ENCODE measurements around the gene TMC1.
"Not testable (repeated sequence)": the region's sequence is repeated elsewhere in the genome, so short reads cannot be mapped to it uniquely, and the experiment has no call there.

The TMC1 gene

GRCh38 chr9:72521416-72521815 lies at the start of gene TMC1:
Gene TMC1, plus strand, starts transcription at chr9:72521608. Its CDS starts 127,041 bp downstream, at chr9:72648649.
- not testable (repeated sequence) for H3K27me3 Mint-ChIP-seq; DNase-seq; H3K4me3 Mint-ChIP-seq; H3K27ac Mint-ChIP-seq; H3K9me3 Mint-ChIP-seq; H3K36me3 Mint-ChIP-seq (ENCODE audit: low read depth)
- H3K4me1 Mint-ChIP-seq (ENCODE audit: low read depth) = peaks cover 20% of the 10 kb centered on the region

DNA sequence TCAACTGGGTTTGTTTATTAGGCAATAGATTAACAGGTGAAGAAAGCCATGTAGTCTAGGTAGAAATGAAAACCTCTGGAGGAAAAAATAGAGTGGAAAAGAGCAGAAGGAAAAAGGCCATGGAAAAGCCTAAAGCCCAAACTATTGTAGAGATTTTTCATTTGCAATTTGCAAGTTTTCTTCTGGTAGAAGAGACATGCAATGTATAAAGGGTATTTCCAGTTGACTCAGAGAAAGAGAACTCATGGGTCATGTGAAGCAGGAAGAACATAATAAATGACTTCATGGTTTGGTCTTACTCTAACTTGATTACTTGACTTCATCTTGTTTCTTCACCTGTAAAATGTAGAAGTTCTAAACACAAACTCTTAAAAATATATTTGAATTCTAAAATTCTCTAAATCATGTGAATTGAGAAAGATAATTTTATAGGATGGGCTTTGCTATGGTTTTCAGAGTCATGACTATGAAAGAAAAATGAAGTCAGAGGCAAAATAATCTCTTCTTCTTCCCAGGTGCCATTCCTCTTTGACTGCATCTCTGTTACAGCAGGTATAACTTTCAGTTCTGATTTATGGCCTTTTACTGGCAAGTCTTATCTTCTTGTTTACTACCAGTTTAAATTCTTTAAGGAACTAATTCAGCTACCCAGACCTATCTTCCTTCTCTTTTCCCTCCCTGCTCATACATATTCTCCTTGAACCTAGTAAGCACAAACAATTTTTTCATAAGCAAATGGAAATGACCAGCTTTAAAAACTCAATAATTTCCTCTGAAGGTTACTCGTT lies 47.7 kb upstream of the TMC1 start:
- Mint-ChIP-seq H3K4me3 (peak overlapping the region; percentile 47), H3K27ac (peak overlapping the region; percentile 81)
- DNase-seq = no peak

GRCh38 chr9:72474676-72475075 lies 46.7 kb upstream of the TMC1 start:
- H3K27ac Mint-ChIP-seq = no peak overlapping the region
- no peak overlapping the region for H3K4me3 Mint-ChIP-seq
- no peak for DNase-seq
- no peaks in the 10 kb centered on the region for H3K36me3 Mint-ChIP-seq (ENCODE audit: low read depth)
- H3K9me3 Mint-ChIP-seq = peaks cover 2% of the 10 kb centered on the region
- no peaks in the 10 kb centered on the region for H3K27me3 Mint-ChIP-seq
- peaks cover 53% of the 10 kb centered on the region for H3K4me1 Mint-ChIP-seq (ENCODE audit: low read depth)

More for the DNA sequence above, 47.7 kb upstream of the TMC1 start:
- Mint-ChIP-seq H3K9me3 (peaks cover 2% of the 10 kb centered on the region), H3K4me1 (ENCODE audit: low read depth) (peaks cover 44% of the 10 kb centered on the region), H3K27me3 (no peaks in the 10 kb centered on the region), H3K36me3 (ENCODE audit: low read depth) (no peaks in the 10 kb centered on the region)

DNA sequence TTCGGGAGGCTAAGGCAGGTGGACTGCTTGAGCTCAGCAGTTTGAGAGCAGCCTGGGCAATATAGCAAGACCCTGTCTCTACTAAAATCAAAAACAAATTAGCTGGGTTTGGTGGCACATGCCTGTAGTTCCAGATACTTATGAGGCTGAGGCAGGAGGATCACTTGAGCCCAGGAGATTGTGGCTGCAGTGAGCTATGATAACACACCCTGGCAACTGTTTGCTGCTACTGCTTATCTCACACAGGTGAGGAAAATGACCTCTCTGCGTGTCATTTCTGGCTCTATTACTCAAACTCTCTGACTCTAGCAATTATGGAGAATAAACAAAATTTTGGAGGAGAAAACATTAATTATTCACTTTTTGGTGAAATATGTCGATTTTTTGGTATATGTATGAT lies 45.3 kb upstream of the TMC1 start:
- no peak for DNase-seq
- H3K27ac Mint-ChIP-seq = no peak overlapping the region
- H3K27me3 Mint-ChIP-seq = no peaks in the 10 kb centered on the region
- H3K4me3 Mint-ChIP-seq = no peak overlapping the region
- H3K9me3 Mint-ChIP-seq = peaks cover 2% of the 10 kb centered on the region
- no peaks in the 10 kb centered on the region for H3K36me3 Mint-ChIP-seq (ENCODE audit: low read depth)
- peaks cover 54% of the 10 kb centered on the region for H3K4me1 Mint-ChIP-seq (ENCODE audit: low read depth)

- no peak overlapping the region for H3K27ac Mint-ChIP-seq
- peaks cover 2% of the 10 kb centered on the region for H3K9me3 Mint-ChIP-seq
- no peak for DNase-seq
- no peaks in the 10 kb centered on the region for H3K27me3 Mint-ChIP-seq
- H3K4me1 Mint-ChIP-seq (ENCODE audit: low read depth) = peaks cover 54% of the 10 kb centered on the region
- no peak overlapping the region for H3K4me3 Mint-ChIP-seq
- H3K36me3 Mint-ChIP-seq (ENCODE audit: low read depth) = no peaks in the 10 kb centered on the region
Measured at GRCh38 chr9:72476617-72477437, 44.6 kb upstream of the TMC1 start.

GRCh38 chr9:72477930-72478518 lies 43.4 kb upstream of the TMC1 start:
- Mint-ChIP-seq H3K4me1 (ENCODE audit: low read depth) (peaks cover 52% of the 10 kb centered on the region), H3K4me3 (no peak overlapping the region), H3K27me3 (no peaks in the 10 kb centered on the region), H3K27ac (peak overlapping the region; percentile 35), H3K9me3 (peaks cover 2% of the 10 kb centered on the region), H3K36me3 (ENCODE audit: low read depth) (no peaks in the 10 kb centered on the region)
- no peak for DNase-seq

DNA sequence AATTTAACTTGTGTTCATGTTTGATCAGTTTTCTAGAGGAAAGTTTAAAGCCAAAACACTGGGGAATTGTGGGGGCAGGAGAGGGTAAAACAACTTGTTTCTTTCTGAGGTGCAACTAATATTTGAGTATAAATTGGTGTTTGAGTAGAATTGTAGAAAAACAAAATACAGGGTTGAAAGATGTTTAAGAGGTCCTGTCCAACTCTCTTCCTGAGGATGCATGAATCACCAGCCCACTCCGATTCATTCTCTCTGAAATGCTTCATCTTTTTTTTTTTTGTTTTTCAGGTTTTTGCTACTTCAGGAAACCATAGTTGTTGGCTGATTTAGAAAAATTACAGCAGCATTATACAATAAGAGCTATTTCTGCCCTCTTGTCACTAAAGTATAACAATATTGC lies 42.4 kb upstream of the TMC1 start:
- H3K4me3 Mint-ChIP-seq = peak overlapping the region; percentile 60
- peaks cover 42% of the 10 kb centered on the region for H3K4me1 Mint-ChIP-seq (ENCODE audit: low read depth)
- no peaks in the 10 kb centered on the region for H3K27me3 Mint-ChIP-seq
- no peak for DNase-seq
- no peak overlapping the region for H3K27ac Mint-ChIP-seq
- peaks cover 2% of the 10 kb centered on the region for H3K9me3 Mint-ChIP-seq
- no peaks in the 10 kb centered on the region for H3K36me3 Mint-ChIP-seq (ENCODE audit: low read depth)

- H3K9me3 Mint-ChIP-seq; H3K27me3 Mint-ChIP-seq; H3K4me3 Mint-ChIP-seq; H3K27ac Mint-ChIP-seq; H3K36me3 Mint-ChIP-seq (ENCODE audit: low read depth); DNase-seq: not testable (repeated sequence)
- H3K4me1 Mint-ChIP-seq (ENCODE audit: low read depth) = peaks cover 36% of the 10 kb centered on the region
Measured at GRCh38 chr9:72480261-72480660, 41.1 kb upstream of the TMC1 start.

- peaks cover 35% of the 10 kb centered on the region for H3K4me1 Mint-ChIP-seq (ENCODE audit: low read depth)
- peaks cover 2% of the 10 kb centered on the region for H3K27me3 Mint-ChIP-seq
- DNase-seq = no peak
- H3K9me3 Mint-ChIP-seq = peaks cover 2% of the 10 kb centered on the region
- H3K27ac Mint-ChIP-seq = no peak overlapping the region
- H3K36me3 Mint-ChIP-seq (ENCODE audit: low read depth) = no peaks in the 10 kb centered on the region
- H3K4me3 Mint-ChIP-seq = no peak overlapping the region
Measured at GRCh38 chr9:72480921-72481320, 40.5 kb upstream of the TMC1 start.

DNA sequence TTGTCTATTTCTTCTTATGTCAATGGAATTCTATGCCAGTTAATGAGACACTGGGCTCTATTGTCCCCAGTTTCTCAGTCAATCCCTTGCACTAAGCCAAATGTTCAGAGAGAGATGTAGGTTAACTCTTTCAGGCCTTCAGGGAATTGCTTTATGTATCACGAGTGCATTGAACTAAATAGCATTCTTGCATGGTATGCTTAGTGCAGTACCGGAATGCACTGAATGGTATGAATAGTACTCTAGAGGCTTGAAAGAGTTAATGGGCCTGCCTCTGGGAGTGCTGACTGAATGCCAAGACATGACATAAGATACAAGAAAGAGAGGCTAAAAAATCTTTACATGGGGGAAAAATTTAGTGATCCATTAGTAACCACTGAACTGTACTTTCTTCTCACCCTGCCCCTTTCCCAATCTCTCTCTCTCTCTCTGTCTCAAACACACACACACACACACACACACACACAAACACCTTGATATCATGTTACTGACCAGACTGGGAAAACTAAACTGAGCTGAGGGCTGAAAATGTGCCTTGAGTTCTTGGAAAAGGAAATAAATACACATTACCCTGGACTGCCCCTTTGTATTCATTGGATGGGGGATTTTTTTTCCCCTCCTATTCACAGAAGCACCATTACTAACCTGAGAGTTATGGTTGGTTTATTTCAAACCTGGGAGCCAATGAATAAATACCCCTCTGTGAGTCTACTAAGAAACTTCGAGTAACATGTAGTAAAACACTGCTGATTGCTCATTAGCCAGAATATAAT lies 35.4 kb upstream of the TMC1 start:
- DNase-seq = no peak
- Mint-ChIP-seq H3K9me3 (no peaks in the 10 kb centered on the region), H3K4me3 (no peak overlapping the region), H3K36me3 (ENCODE audit: low read depth) (no peaks in the 10 kb centered on the region), H3K4me1 (ENCODE audit: low read depth) (no peaks in the 10 kb centered on the region), H3K27ac (no peak overlapping the region), H3K27me3 (peaks cover 4% of the 10 kb centered on the region)

GRCh38 chr9:72486594-72486955 lies 34.8 kb upstream of the TMC1 start:
- Mint-ChIP-seq H3K9me3 (no peaks in the 10 kb centered on the region), H3K36me3 (ENCODE audit: low read depth) (no peaks in the 10 kb centered on the region), H3K4me1 (ENCODE audit: low read depth) (no peaks in the 10 kb centered on the region), H3K27me3 (peaks cover 4% of the 10 kb centered on the region), H3K4me3 (no peak overlapping the region), H3K27ac (no peak overlapping the region)
- no peak for DNase-seq

DNA sequence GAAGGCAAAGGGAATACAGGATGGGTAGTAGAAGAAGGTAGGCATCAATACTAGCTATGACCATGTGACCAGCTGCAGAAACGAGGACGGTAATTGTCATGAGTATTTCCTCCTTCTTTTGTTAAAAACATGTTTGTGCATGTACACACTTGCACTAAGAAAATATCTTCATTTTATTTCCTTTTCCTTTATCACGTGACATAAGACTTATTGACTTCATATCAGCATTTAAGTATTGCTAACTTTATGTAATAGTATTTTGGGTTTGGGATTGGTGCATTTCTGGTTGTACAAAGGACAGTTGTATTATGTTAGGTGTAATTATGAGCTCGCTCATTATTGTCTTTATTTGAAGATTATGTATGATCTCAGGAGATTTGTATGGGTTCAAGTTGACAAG lies 33.7 kb upstream of the TMC1 start:
- H3K27ac Mint-ChIP-seq; DNase-seq; H3K4me3 Mint-ChIP-seq; H3K4me1 Mint-ChIP-seq (ENCODE audit: low read depth); H3K36me3 Mint-ChIP-seq (ENCODE audit: low read depth); H3K9me3 Mint-ChIP-seq; H3K27me3 Mint-ChIP-seq: not testable (repeated sequence)

DNA sequence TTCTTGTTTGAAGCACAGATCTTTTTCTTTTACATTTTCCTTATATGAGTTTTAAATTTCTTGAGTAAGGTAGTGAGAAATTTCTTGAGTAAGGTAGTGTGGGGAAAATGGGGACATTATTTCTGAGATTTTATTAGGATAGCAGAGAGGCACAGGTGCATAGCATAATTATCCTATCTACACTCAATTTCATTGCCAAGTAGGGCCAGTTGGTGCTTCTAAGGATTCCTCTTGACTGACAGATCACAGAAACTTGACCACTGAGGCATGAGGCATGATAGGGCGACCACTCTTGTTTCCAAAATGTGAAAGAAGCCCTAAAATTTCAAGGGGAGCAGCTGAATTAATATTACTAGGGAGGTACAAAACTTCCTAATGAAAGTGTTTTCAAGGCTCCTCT lies 31.4 kb upstream of the TMC1 start:
- no peaks in the 10 kb centered on the region for H3K4me1 Mint-ChIP-seq (ENCODE audit: low read depth)
- H3K4me3 Mint-ChIP-seq = no peak overlapping the region
- no peak for DNase-seq
- H3K36me3 Mint-ChIP-seq (ENCODE audit: low read depth) = no peaks in the 10 kb centered on the region
- peaks cover 2% of the 10 kb centered on the region for H3K27me3 Mint-ChIP-seq
- H3K9me3 Mint-ChIP-seq = no peaks in the 10 kb centered on the region
- H3K27ac Mint-ChIP-seq = no peak overlapping the region

DNA sequence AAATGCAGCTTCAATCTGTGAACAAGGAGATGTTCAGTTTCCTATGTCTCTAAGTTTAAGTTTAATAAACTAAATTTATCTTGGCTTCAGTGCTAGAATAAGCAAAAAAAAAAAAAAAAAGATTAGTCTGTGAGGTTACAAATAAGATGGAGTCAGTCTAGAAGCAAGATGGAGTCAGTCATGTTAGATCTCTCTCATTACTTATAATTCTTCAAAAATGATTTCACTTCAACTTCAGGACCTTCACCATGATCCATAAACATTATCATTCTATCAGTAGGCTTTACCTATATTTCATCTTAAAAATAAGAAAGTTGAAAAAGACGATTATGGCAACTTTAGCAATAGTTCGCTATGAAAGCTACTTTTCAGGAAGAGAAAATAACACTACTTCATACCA lies 30.2 kb upstream of the TMC1 start:
- Mint-ChIP-seq H3K4me1 (ENCODE audit: low read depth) (no peaks in the 10 kb centered on the region), H3K9me3 (no peaks in the 10 kb centered on the region), H3K27me3 (peaks cover 2% of the 10 kb centered on the region), H3K4me3 (no peak overlapping the region), H3K27ac (no peak overlapping the region), H3K36me3 (ENCODE audit: low read depth) (no peaks in the 10 kb centered on the region)
- no peak for DNase-seq
